Ovary (tissue), 3 donors: Measurements from ENCODE around the gene CTNNBL1.

Experiments used
- EP300 ChIP-seq: sonication (generic); formaldehyde crosslinking; IDR thresholded peaks from one replicate; pipeline ENCODE4 v1.6.1; 2017; ENCODE audit warnings: antibody characterized with exemption
- POLR2A ChIP-seq: fragments of 450-650 bp; IDR thresholded peaks from one replicate; pipeline ENCODE4 v1.6.1; 2017; ENCODE audit warnings: antibody characterized with exemption, mild to moderate bottlenecking, moderate library complexity
- TF ChIP-seq, protein P1 (sequence below), 3 donors: fragments of 450-650 bp in 2 of 3; fragments of 200-600 bp in 1 of 3; IDR thresholded peaks; one replicate each; pipeline versions ENCODE4 v1.5.1 to v1.8.0; 2016 to 2022; ENCODE audit warnings: antibody characterized with exemption in 3 of 3, mild to moderate bottlenecking in 1 of 3
- donor health status: DM: no; HTN: no; CAD: no.

DNA sequence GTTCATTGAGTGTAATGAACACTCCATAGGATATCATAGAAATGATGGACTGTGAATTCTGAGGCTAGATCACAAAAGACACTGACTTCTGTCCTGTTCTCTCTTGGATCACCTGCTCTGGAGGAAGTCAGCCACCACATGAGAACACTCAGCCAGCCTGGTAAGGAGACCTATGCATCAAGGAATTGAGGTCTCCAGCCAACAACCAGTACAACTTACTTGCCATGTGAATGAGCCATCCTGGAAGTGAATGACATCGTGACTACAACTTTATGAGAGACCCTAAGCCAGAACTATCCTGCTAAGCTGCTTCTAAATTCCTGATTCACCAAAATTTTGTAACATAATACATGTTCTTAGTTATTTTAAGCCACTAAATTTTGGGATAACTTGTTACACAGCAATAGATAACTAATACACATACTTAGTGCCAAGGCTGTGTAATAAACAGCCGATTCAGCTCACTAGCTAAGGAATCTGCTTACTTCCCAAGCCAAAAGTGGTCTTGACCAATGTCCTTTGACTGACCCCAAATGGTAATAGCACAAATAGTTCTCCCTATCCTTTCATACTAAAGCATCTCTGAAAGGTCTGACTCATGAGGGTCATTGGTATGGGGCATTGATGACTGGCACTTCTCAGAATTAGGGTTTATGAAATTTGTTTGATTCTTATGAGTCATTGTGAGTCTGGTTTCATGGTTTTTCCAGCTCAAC is 6.9 kb upstream of the CTNNBL1 start:
- TF ChIP-seq, protein P1, sequence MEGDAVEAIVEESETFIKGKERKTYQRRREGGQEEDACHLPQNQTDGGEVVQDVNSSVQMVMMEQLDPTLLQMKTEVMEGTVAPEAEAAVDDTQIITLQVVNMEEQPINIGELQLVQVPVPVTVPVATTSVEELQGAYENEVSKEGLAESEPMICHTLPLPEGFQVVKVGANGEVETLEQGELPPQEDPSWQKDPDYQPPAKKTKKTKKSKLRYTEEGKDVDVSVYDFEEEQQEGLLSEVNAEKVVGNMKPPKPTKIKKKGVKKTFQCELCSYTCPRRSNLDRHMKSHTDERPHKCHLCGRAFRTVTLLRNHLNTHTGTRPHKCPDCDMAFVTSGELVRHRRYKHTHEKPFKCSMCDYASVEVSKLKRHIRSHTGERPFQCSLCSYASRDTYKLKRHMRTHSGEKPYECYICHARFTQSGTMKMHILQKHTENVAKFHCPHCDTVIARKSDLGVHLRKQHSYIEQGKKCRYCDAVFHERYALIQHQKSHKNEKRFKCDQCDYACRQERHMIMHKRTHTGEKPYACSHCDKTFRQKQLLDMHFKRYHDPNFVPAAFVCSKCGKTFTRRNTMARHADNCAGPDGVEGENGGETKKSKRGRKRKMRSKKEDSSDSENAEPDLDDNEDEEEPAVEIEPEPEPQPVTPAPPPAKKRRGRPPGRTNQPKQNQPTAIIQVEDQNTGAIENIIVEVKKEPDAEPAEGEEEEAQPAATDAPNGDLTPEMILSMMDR (IDR thresholded peaks at IDR 0.05), result no peak
- TF ChIP-seq EP300 (no peak), POLR2A (no peak)
